Activated CD4-positive, alpha-beta T cell treated with anti-CD3 and anti-CD28 coated beads, Interleukin-2, amount 10 ng/mL, durations not matched to agents 24 days and 14 days (primary cell): ENCODE measurements around the gene ADCY3. TPM values are rescaled to one million over a fixed set of nuclear protein-coding genes. Genes with fewer than 3 reads are reported as not detected.
A peak's percentile ranks its signal among the peaks of the same experiment; 100 is the strongest.
"Not testable (repeated sequence)": the region's sequence is repeated elsewhere in the genome, so short reads cannot be mapped to it uniquely, and the experiment has no call there.

Experiments
- DNase-seq: peaks from one replicate; pipeline ENCODE4 v3.0.0; 2022
- H3K27ac Mint-ChIP-seq: one replicate; pipeline ENCODE4 v1.8.0; 2022; ENCODE audit warnings: mild to moderate bottlenecking, mixed read lengths
- H3K27me3 Mint-ChIP-seq: one replicate; pipeline ENCODE4 v1.8.0; 2022; ENCODE audit warnings: mixed read lengths
- H3K36me3 Mint-ChIP-seq: one replicate; pipeline ENCODE4 v1.8.0; 2022; ENCODE audit warnings: low read depth, mild to moderate bottlenecking, mixed read lengths
- H3K4me1 Mint-ChIP-seq: one replicate; pipeline ENCODE4 v1.8.0; 2021; ENCODE audit warnings: mixed read lengths
- H3K4me3 Mint-ChIP-seq: one replicate; pipeline ENCODE4 v1.8.0; 2022; ENCODE audit warnings: mild to moderate bottlenecking, moderate library complexity, mixed read lengths
- H3K9me3 Mint-ChIP-seq: one replicate; pipeline ENCODE4 v1.8.0; 2021; ENCODE audit warnings: mixed read lengths
- intact Hi-C: fragments of 100-400 bp; cut with micrococcal nuclease; formaldehyde crosslinking; loops from one replicate; pipeline ENCODE4 v1.15.1; 2023
- total RNA-seq: library from RNA; stranded (reverse); gene quantifications from 2 replicates; pipeline ENCODE4 v1.2.3, GENCODE V29; 2022

ADCY3 gene
- total RNA-seq, 1 donor from 2014 or later = 108 TPM

GRCh38 chr2:24818721-24819167, 101.3 kb downstream of the ADCY3 start:
- intact Hi-C loops = no loop called here
- Mint-ChIP-seq H3K36me3 (peaks cover 68% of the 10 kb centered on the region), H3K9me3 (no peaks in the 10 kb centered on the region), H3K4me3 (no peak overlapping the region), H3K27me3 (no peaks in the 10 kb centered on the region), H3K27ac (no peak overlapping the region), H3K4me1 (peaks cover 5% of the 10 kb centered on the region)
- no peak for DNase-seq

DNA sequence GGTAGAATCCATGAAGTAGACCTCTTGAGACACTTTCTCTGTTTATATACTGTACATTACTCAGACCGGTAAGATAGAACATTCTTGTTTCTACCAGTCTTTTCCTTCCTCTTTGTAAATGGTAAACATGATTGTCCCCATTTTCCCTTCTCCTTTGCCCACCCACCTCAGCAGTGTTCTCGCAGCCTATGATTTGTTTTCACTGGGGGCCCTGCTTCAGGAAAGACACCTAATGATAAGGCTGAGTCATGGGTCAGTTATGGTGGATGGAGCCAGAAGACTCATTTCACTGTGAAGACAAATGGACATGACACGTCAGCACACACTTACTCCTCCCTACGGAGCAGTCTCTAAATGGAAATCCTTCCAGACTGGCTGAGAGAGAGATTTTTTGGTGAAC, 103.2 kb downstream of the ADCY3 start:
- Mint-ChIP-seq H3K27ac (no peak overlapping the region), H3K4me1 (peaks cover 8% of the 10 kb centered on the region), H3K27me3 (no peaks in the 10 kb centered on the region), H3K4me3 (no peak overlapping the region), H3K9me3 (no peaks in the 10 kb centered on the region), H3K36me3 (peaks cover 66% of the 10 kb centered on the region)
- intact Hi-C loops = no loop called here
- DNase-seq = no peak

GRCh38 chr2:24816404-24816803, 103.6 kb downstream of the ADCY3 start:
- intact Hi-C loops = no loop called here
- Mint-ChIP-seq H3K9me3 (no peaks in the 10 kb centered on the region), H3K27me3 (no peaks in the 10 kb centered on the region), H3K27ac (no peak overlapping the region), H3K36me3 (peaks cover 64% of the 10 kb centered on the region), H3K4me1 (peaks cover 8% of the 10 kb centered on the region), H3K4me3 (no peak overlapping the region)
- no peak for DNase-seq

DNA sequence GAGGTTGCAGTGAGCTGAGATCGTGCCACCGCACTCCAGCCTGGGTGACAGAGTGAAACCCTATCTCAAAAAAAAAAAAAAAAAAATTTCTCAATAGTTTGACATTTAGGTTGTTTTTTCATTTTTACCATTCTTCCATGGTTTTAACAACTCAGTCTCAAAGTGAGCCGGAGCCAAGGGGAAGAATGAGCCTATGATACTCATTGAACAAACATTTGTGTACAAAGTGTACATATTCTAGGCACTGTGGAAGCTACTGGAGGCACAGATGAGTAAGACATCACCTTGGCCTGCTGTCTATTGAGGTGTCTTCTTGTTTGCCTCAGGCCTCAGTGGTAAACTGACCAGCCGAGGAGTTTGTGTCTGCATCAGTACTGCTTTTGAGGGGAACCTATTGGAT, 104.9 kb downstream of the ADCY3 start:
- H3K4me1 Mint-ChIP-seq = peaks cover 8% of the 10 kb centered on the region
- H3K4me3 Mint-ChIP-seq = no peak overlapping the region
- no peaks in the 10 kb centered on the region for H3K27me3 Mint-ChIP-seq
- H3K36me3 Mint-ChIP-seq = peaks cover 54% of the 10 kb centered on the region
- H3K27ac Mint-ChIP-seq = no peak overlapping the region
- intact Hi-C loops = no loop called here
- DNase-seq = no peak
- H3K9me3 Mint-ChIP-seq = no peaks in the 10 kb centered on the region

DNA sequence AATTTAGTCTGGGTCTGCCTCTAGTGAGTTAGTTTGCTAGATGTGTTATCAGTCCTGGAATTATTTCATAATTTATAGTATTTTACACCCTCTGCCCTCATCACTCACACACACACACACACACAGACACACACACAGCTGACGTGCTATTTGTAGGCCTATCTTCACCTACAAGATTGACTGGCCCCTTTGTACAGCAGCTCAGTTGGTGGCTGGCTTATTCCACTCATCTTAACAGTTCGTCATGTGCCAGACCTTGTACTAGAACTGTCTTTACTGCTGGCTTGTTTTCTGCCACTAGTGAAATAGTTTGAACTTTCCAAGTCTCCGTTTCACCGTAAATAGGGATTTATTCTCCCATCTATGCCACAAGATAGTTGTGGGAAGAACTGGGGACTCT, 105.5 kb downstream of the ADCY3 start:
- Mint-ChIP-seq H3K27me3 (no peaks in the 10 kb centered on the region), H3K27ac (no peak overlapping the region), H3K36me3 (peaks cover 51% of the 10 kb centered on the region), H3K9me3 (no peaks in the 10 kb centered on the region), H3K4me1 (peaks cover 8% of the 10 kb centered on the region), H3K4me3 (no peak overlapping the region)
- intact Hi-C loops = no loop called here
- DNase-seq = no peak

DNA sequence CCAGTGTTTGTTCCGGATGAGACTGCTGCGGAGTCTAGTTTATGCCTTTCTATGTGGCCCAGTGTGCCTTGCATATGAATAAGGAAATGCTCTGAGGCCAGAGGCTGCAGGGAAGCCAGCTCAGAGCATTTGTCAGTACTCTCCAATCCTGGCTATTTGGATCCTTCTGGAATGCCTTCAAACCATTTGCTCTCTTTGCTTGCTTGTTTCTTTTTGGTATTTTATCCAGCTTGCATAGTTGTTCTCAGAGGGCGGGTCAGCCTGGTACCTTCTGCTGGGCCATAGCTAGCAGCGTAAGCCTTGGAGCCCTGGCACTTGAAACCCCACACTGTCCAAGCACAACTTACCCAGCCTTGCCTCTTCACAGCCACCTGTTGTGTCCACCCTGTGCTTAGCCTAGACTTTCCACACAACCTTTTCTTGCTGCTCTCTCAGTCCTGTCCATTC, 106.3 kb downstream of the ADCY3 start:
- Mint-ChIP-seq H3K27me3 (no peaks in the 10 kb centered on the region), H3K4me3 (no peak overlapping the region), H3K27ac (peak overlapping the region; percentile 6), H3K9me3 (no peaks in the 10 kb centered on the region), H3K4me1 (peaks cover 12% of the 10 kb centered on the region), H3K36me3 (peaks cover 45% of the 10 kb centered on the region)
- intact Hi-C loops = no loop called here
- no peak for DNase-seq

DNA sequence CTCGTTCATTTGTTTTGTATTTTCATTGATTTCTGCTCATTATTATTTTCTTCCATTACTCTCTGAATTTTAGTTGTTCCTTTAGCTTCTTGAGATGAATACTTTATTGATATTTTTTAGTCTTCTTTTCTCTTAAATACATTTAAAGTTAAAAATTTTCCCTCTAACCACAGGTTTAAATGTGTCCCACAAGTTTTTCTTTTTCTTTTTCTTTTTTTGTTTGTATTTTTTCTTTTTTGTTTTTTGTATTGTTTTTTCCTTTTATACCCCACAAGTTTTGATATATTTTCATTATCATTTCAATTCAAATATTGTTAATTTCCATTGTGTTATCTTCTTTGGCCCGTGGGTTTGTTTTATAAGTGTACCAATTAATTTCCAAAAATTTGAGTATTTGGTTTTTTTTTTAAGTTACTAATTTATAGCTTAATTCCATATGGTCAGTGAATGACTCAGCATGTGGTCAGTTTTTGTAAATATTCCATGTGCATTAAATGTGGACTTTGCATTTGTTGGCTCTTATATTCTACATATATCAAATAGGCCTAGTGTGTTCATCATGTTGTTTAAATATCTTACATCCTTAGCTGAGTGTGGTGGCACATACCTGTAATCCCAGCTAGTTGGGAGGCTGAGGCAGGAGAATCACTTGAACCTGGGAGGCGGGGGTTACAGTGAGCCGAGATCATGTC, 110.6 kb downstream of the ADCY3 start:
- Mint-ChIP-seq H3K4me1 (peaks cover 25% of the 10 kb centered on the region), H3K4me3 (peak overlapping the region; percentile 1), H3K27ac (no peak overlapping the region), H3K36me3 (peaks cover 42% of the 10 kb centered on the region), H3K27me3 (no peaks in the 10 kb centered on the region), H3K9me3 (no peaks in the 10 kb centered on the region)
- intact Hi-C loops = no loop called here
- no peak for DNase-seq

DNA sequence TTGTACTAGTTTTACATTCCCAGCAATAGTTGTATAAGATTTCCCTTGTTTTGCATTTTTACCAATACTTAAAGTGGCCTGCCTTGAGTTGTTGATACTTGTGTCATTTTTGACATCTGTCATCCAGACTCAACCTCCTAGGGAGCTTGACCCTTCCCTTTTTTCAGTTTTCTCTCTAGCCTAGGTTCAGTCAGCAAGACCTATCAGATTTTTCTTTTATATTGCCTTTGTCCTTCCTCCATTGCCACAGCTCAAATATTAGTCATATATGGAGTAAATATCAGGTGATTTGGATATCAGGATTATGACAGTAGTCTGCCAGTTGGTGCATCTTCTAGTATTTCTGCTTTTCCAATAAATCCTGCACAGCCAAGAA, 113.4 kb downstream of the ADCY3 start:
- Mint-ChIP-seq H3K27ac (no peak overlapping the region), H3K4me1 (peaks cover 28% of the 10 kb centered on the region), H3K4me3 (no peak overlapping the region), H3K27me3 (no peaks in the 10 kb centered on the region), H3K9me3 (no peaks in the 10 kb centered on the region), H3K36me3 (peaks cover 48% of the 10 kb centered on the region)
- intact Hi-C loops = no loop called here
- DNase-seq = no peak

- peaks cover 49% of the 10 kb centered on the region for H3K36me3 Mint-ChIP-seq
- not testable (repeated sequence) for H3K27ac Mint-ChIP-seq, H3K9me3 Mint-ChIP-seq
Measured at GRCh38 chr2:24805811-24806660, 114.0 kb downstream of the ADCY3 start.

DNA sequence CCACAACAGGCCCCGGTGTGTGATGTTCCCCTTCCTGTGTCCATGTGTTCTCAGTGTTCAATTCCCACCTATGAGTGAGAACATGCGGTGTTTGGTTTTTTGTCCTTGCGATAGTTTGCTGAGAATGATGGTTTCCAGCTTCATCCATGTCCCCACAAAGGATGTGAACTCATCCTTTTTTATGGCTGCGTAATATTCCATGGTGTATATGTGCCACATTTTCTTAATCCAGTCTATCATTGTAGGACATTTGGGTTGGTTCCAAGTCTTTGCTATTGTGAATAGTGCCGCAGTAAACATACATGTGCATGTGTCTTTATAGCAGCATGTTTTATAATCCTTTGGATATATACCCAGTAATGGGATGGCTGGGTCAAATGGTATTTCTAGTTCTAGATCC, 119.5 kb downstream of the ADCY3 start:
- Mint-ChIP-seq H3K36me3 (peaks cover 74% of the 10 kb centered on the region), H3K4me1 (peaks cover 29% of the 10 kb centered on the region)
- DNase-seq, H3K9me3 Mint-ChIP-seq, intact Hi-C loops, H3K27ac Mint-ChIP-seq, H3K4me3 Mint-ChIP-seq, H3K27me3 Mint-ChIP-seq: not testable (repeated sequence)

More at GRCh38 chr2:24805811-24806660, 114.0 kb downstream of the ADCY3 start:
- H3K4me3 Mint-ChIP-seq, intact Hi-C loops, DNase-seq, H3K27me3 Mint-ChIP-seq: not testable (repeated sequence)
- H3K4me1 Mint-ChIP-seq = peaks cover 28% of the 10 kb centered on the region

DNA sequence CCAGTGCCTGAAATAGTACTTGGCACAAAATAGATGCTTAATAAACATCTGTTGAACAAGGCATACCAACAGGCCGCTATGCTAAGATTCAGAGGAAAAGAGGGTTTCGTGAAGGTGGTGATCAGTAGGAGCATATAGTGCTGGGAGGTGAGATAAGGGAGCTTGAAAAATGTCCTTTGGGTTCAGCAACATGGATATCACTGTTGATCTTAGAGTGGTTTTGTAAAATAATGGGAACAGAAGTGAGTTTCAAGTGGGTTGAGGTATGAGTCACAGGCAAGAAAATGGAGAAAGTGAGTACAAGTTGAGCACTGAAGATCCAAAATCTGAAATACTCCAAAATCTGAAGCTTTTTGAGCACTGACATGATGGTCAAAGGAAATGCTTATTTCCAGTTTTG, 122.4 kb downstream of the ADCY3 start:
- Mint-ChIP-seq H3K36me3 (peaks cover 71% of the 10 kb centered on the region), H3K27ac (peak overlapping the region; percentile 65), H3K9me3 (peaks cover 6% of the 10 kb centered on the region), H3K4me3 (peak overlapping the region; percentile 6), H3K27me3 (peaks cover 2% of the 10 kb centered on the region), H3K4me1 (peaks cover 37% of the 10 kb centered on the region)
- intact Hi-C loops = no loop called here
- DNase-seq = no peak

GRCh38 chr2:24793761-24794435, 126.1 kb downstream of the ADCY3 start:
- intact Hi-C loops = loop anchor here (2.0 to 5.0 kb wide), 5 partner anchors 33 to 303 kb away; partner anchors contain the start of genes DNAJC27, EFR3B and NCOA1
- H3K4me1 Mint-ChIP-seq = peaks cover 37% of the 10 kb centered on the region
- H3K4me3 Mint-ChIP-seq = peak overlapping the region; percentile 98
- peak overlapping the region; percentile 99 for H3K27ac Mint-ChIP-seq
- H3K9me3 Mint-ChIP-seq = peaks cover 6% of the 10 kb centered on the region
- peaks cover 2% of the 10 kb centered on the region for H3K27me3 Mint-ChIP-seq
- DNase-seq = peak; percentile 74
- H3K36me3 Mint-ChIP-seq = peaks cover 45% of the 10 kb centered on the region

- H3K9me3 Mint-ChIP-seq = peaks cover 6% of the 10 kb centered on the region
- H3K4me1 Mint-ChIP-seq = peaks cover 37% of the 10 kb centered on the region
- peaks cover 39% of the 10 kb centered on the region for H3K36me3 Mint-ChIP-seq
- H3K4me3 Mint-ChIP-seq = peak within 1 kb of the TSS; percentile 98
- peaks cover 2% of the 10 kb centered on the region for H3K27me3 Mint-ChIP-seq
- peak within 1 kb of the TSS; percentile 99 for H3K27ac Mint-ChIP-seq
- peak; percentile 98 for DNase-seq
- intact Hi-C loops = loop anchor here (2.0 to 5.0 kb wide), 5 partner anchors 34 to 302 kb away; partner anchors contain the start of genes DNAJC27, EFR3B and NCOA1
Measured at GRCh38 chr2:24792874-24793760, 126.9 kb downstream of the ADCY3 start, which contains the start of the genes CENPO and PTRHD1. Gene CENPO, plus strand, starts transcription at chr2:24793425. Its CDS starts 495 bp downstream, at chr2:24793920. Gene PTRHD1, minus strand, starts transcription at chr2:24793391. Its CDS starts 14 bp downstream, at chr2:24793377.
